Measurements from ENCODE around the gene ATP1B3. TPM values are rescaled to one million over a fixed set of nuclear protein-coding genes. Genes with fewer than 3 reads are reported as not detected.
"Not testable (repeated sequence)": the region's sequence is repeated elsewhere in the genome, so short reads cannot be mapped to it uniquely, and the experiment has no call there.

ATP1B3 gene
- total RNA-seq (10 to 100 TPM; 37.3 to 70.4 TPM), total RNA-seq (58.1 to 75.4 reads per million in 2 donors)

GRCh38 chr3:141876381-141876890, at the start of gene ATP1B3:
ATP1B3 (plus strand) TSS chr3:141876643; CDS start chr3:141876802, 159 bp downstream.
- DNase-seq (peak; percentile 75 to 80 (median 79)), ATAC-seq (peak; percentile 82)
- no peaks in the 10 kb centered on the region for H3K9me3 ChIP-seq (ENCODE audit: control insufficient read depth, low read length, poor library complexity, severe bottlenecking)
- Mint-ChIP-seq H3K36me3 (ENCODE audit: low read depth) (peaks cover 2% of the 10 kb centered on the region), H3K27ac (peak within 1 kb of the TSS; percentile 95), H3K27me3 (no peaks in the 10 kb centered on the region), H3K4me3 (peak within 1 kb of the TSS; percentile 96), H3K4me1 (peaks cover 19% of the 10 kb centered on the region)

GRCh38 chr3:141828487-141828886, 48.0 kb upstream of the ATP1B3 start:
- no peaks in the 10 kb centered on the region for H3K9me3 ChIP-seq (ENCODE audit: control insufficient read depth, low read length, poor library complexity, severe bottlenecking)
- Mint-ChIP-seq H3K27me3 (peaks cover 10% of the 10 kb centered on the region), H3K4me1 (no peaks in the 10 kb centered on the region), H3K4me3 (no peak overlapping the region), H3K36me3 (ENCODE audit: low read depth) (peaks cover 2% of the 10 kb centered on the region), H3K27ac (no peak overlapping the region)
- DNase-seq (no peak), ATAC-seq (no peak)

GRCh38 chr3:141828890-141829289, 47.6 kb upstream of the ATP1B3 start:
- no peak for ATAC-seq
- Mint-ChIP-seq H3K4me1 (no peaks in the 10 kb centered on the region), H3K36me3 (ENCODE audit: low read depth) (peaks cover 2% of the 10 kb centered on the region), H3K27ac (no peak overlapping the region), H3K4me3 (no peak overlapping the region), H3K27me3 (peaks cover 10% of the 10 kb centered on the region)
- no peak for DNase-seq
- no peaks in the 10 kb centered on the region for H3K9me3 ChIP-seq (ENCODE audit: control insufficient read depth, low read length, poor library complexity, severe bottlenecking)

GRCh38 chr3:141830508-141830907, 45.9 kb upstream of the ATP1B3 start:
- Mint-ChIP-seq H3K27ac (no peak overlapping the region), H3K36me3 (ENCODE audit: low read depth) (peaks cover 2% of the 10 kb centered on the region), H3K4me1 (no peaks in the 10 kb centered on the region), H3K4me3 (no peak overlapping the region), H3K27me3 (peaks cover 10% of the 10 kb centered on the region)
- H3K9me3 ChIP-seq (ENCODE audit: control insufficient read depth, low read length, poor library complexity, severe bottlenecking), result no peaks in the 10 kb centered on the region
- ATAC-seq, result no peak
- no peak for DNase-seq

DNA sequence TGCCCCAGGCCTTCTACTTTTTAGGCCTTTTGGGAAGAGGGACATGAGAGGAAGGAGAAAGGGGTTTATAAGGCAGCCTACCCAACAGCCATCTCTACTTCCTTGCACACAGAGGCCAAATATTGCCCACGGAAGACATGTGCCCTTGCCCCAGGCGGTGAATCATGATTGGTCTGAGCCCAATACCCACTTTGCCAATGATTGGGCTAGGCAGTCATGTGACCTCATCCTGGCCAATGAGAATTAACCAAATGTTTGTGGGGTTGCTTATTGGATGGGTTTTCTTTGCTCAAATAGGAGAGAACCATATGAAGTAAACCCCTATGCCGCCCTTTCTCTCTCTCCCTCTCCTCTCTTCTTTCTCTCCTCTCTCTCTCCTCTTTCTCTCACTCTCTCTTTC, 42.2 kb upstream of the ATP1B3 start:
- Mint-ChIP-seq H3K27ac (no peak overlapping the region), H3K36me3 (ENCODE audit: low read depth) (peaks cover 2% of the 10 kb centered on the region), H3K27me3 (peaks cover 10% of the 10 kb centered on the region), H3K4me1 (no peaks in the 10 kb centered on the region), H3K4me3 (no peak overlapping the region)
- H3K9me3 ChIP-seq (ENCODE audit: control insufficient read depth, low read length, poor library complexity, severe bottlenecking), result no peaks in the 10 kb centered on the region
- ATAC-seq, result no peak
- no peak for DNase-seq

GRCh38 chr3:141835557-141836229, 40.8 kb upstream of the ATP1B3 start:
- no peak overlapping the region for H3K4me3 Mint-ChIP-seq
- DNase-seq, result no peak
- H3K36me3 Mint-ChIP-seq (ENCODE audit: low read depth), result peaks cover 2% of the 10 kb centered on the region
- H3K4me1 Mint-ChIP-seq, result no peaks in the 10 kb centered on the region
- ATAC-seq, result no peak
- H3K9me3 ChIP-seq (ENCODE audit: control insufficient read depth, low read length, poor library complexity, severe bottlenecking), result no peaks in the 10 kb centered on the region
- no peak overlapping the region for H3K27ac Mint-ChIP-seq
- peaks cover 10% of the 10 kb centered on the region for H3K27me3 Mint-ChIP-seq

- peaks cover 8% of the 10 kb centered on the region for H3K27me3 Mint-ChIP-seq
- H3K9me3 ChIP-seq (ENCODE audit: control insufficient read depth, low read length, poor library complexity, severe bottlenecking), result no peaks in the 10 kb centered on the region
- H3K36me3 Mint-ChIP-seq (ENCODE audit: low read depth), result no peaks in the 10 kb centered on the region
- ATAC-seq (no peak), DNase-seq (no peak)
- H3K4me3 Mint-ChIP-seq, result no peak overlapping the region
- no peak overlapping the region for H3K27ac Mint-ChIP-seq
- H3K4me1 Mint-ChIP-seq, result no peaks in the 10 kb centered on the region
Observed at GRCh38 chr3:141839389-141839788, 37.1 kb upstream of the ATP1B3 start.

- Mint-ChIP-seq H3K36me3 (ENCODE audit: low read depth) (no peaks in the 10 kb centered on the region), H3K4me1 (no peaks in the 10 kb centered on the region), H3K27ac (no peak overlapping the region), H3K27me3 (peaks cover 8% of the 10 kb centered on the region), H3K4me3 (no peak overlapping the region)
- H3K9me3 ChIP-seq (ENCODE audit: control insufficient read depth, low read length, poor library complexity, severe bottlenecking), result no peaks in the 10 kb centered on the region
- ATAC-seq (no peak), DNase-seq (no peak)
Observed at GRCh38 chr3:141840737-141841544, 35.5 kb upstream of the ATP1B3 start.

DNA sequence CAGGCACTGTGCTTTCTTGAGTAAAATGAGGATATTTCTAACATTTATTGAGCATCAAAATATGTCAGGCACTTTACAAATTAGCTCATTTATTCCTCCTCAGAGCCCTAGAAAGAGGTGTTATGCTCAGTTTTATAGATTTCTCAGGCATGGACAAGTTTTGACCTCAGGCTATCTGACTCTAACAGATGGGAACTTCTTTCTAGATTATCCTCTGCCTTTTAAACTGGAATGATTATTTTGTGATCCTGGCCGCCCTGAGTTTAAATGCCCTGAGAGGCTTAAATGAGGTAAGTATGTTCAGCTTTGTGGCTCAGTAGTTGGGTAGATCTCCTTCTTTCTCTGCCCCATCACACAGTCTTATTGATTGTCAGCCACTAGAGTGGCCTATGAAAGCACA, 32.3 kb upstream of the ATP1B3 start:
- DNase-seq (no peak), ATAC-seq (no peak)
- H3K27ac Mint-ChIP-seq, result peak overlapping the region; percentile 11
- no peaks in the 10 kb centered on the region for H3K9me3 ChIP-seq (ENCODE audit: control insufficient read depth, low read length, poor library complexity, severe bottlenecking)
- no peaks in the 10 kb centered on the region for H3K36me3 Mint-ChIP-seq (ENCODE audit: low read depth)
- H3K4me1 Mint-ChIP-seq, result no peaks in the 10 kb centered on the region
- peaks cover 8% of the 10 kb centered on the region for H3K27me3 Mint-ChIP-seq
- no peak overlapping the region for H3K4me3 Mint-ChIP-seq

DNA sequence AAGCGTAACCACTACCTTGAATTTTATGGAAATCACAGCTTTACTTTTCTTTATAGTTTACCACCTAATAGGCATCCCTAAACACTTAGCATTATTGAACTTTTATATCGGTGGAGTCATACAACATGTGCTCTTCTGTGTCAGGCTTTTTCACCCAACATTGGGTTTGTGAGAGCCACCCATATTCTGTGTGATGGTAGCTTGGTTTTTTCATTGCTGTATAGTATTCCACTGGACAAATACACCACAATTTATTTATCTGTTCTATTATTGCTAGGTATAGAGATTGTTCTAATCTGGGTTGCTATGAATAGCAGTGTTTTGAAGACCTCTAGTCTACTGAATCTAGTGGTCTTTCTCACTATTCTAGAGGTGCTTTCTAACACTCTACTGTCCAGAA, 31.6 kb upstream of the ATP1B3 start:
- peaks cover 8% of the 10 kb centered on the region for H3K27me3 Mint-ChIP-seq
- H3K4me3 Mint-ChIP-seq, result no peak overlapping the region
- peaks cover 4% of the 10 kb centered on the region for H3K36me3 Mint-ChIP-seq (ENCODE audit: low read depth)
- DNase-seq (no peak), ATAC-seq (no peak)
- H3K9me3 ChIP-seq (ENCODE audit: control insufficient read depth, low read length, poor library complexity, severe bottlenecking), result no peaks in the 10 kb centered on the region
- peaks cover 4% of the 10 kb centered on the region for H3K4me1 Mint-ChIP-seq
- no peak overlapping the region for H3K27ac Mint-ChIP-seq

DNA sequence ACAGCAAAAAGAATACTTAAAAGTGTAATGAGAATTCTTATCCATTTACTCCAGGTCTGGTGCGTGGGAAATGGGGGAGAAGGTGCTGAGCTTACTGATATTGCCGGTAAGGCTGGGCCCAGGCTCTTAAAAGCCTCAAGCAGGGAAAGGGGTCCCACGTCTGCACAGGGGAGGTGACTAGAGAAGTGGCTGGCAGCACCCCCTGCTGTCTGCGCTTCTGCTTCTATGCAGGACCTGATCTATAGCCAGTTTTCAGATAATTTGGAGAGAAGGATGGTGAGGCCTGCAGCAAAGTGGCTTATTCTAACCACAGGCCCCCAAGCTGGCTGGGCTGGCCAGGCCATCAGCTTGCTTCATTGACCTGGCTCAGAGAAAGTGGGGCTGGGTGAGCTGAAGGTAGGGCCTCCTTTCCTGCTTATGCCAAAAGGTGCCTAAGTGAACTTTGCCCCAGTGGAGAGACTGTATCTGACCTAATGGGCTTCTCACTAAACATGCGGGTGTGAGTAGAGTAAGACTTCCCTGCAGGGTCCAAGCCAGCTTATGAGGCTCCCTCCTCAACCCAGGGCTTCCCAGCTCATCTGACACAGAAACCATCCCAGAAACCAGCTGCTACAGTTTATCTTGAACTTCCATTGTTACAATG, 30.9 kb upstream of the ATP1B3 start:
- DNase-seq (no peak), ATAC-seq (no peak)
- peaks cover 4% of the 10 kb centered on the region for H3K4me1 Mint-ChIP-seq
- no peaks in the 10 kb centered on the region for H3K9me3 ChIP-seq (ENCODE audit: control insufficient read depth, low read length, poor library complexity, severe bottlenecking)
- H3K27me3 Mint-ChIP-seq, result peaks cover 8% of the 10 kb centered on the region
- H3K4me3 Mint-ChIP-seq, result no peak overlapping the region
- peaks cover 4% of the 10 kb centered on the region for H3K36me3 Mint-ChIP-seq (ENCODE audit: low read depth)
- no peak overlapping the region for H3K27ac Mint-ChIP-seq

DNA sequence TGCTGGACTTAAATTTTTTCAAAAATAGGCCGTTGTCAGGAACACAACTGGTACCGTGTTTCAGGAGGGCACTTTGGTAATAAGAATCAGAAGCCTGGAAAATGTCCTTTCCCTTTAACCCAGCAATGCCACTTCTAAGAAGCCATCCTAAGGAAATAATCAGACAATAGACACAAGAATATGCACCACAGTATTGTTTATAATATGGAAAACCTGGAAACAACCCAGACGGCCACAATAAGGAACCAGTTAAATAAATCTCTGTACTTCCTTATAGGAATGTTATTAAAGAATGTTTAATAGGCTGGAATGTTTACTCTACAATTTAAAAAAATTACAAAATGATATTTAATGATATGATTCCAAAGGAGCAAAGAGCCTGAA, 30.4 kb upstream of the ATP1B3 start:
- H3K9me3 ChIP-seq (ENCODE audit: control insufficient read depth, low read length, poor library complexity, severe bottlenecking), result no peaks in the 10 kb centered on the region
- peaks cover 4% of the 10 kb centered on the region for H3K36me3 Mint-ChIP-seq (ENCODE audit: low read depth)
- no peak for DNase-seq
- no peak for ATAC-seq
- no peak overlapping the region for H3K4me3 Mint-ChIP-seq
- H3K27me3 Mint-ChIP-seq, result peaks cover 4% of the 10 kb centered on the region
- peaks cover 4% of the 10 kb centered on the region for H3K4me1 Mint-ChIP-seq
- no peak overlapping the region for H3K27ac Mint-ChIP-seq

- not testable (repeated sequence) for H3K27me3 Mint-ChIP-seq; DNase-seq; H3K36me3 Mint-ChIP-seq (ENCODE audit: low read depth); H3K4me3 Mint-ChIP-seq; H3K9me3 ChIP-seq (ENCODE audit: control insufficient read depth, low read length, poor library complexity, severe bottlenecking); H3K27ac Mint-ChIP-seq; ATAC-seq; H3K4me1 Mint-ChIP-seq
Observed at GRCh38 chr3:141848159-141848748, 28.2 kb upstream of the ATP1B3 start.

All from T-helper 17 cell (primary cell).